ENCODE results near the gene ACER3. TPM values are rescaled to one million over a fixed set of nuclear protein-coding genes. Genes with fewer than 3 reads are reported as not detected.

Gene ACER3
- total RNA-seq, 2 experiments from 2014 or later: 10.4 to 13.2 TPM

- no peak overlapping the region for H3K4me3 Mint-ChIP-seq
- peaks cover 6% of the 10 kb centered on the region for H3K4me1 Mint-ChIP-seq
- peaks cover 28% of the 10 kb centered on the region for H3K27me3 Mint-ChIP-seq
- DNase-seq: no peak
- no peak overlapping the region for H3K27ac Mint-ChIP-seq
- H3K9me3 Mint-ChIP-seq: no peaks in the 10 kb centered on the region
- no peak for ATAC-seq (ENCODE audit: low read depth)
- no peaks in the 10 kb centered on the region for H3K36me3 Mint-ChIP-seq
- POLR2A ChIA-PET: interaction anchor here (3.6 kb wide), 1 partner anchor 18 kb away, joined by 19 read pairs; no protein-coding TSS in a partner anchor
Measured at GRCh38 chr11:77064648-77065217, 204.0 kb downstream of the ACER3 start.

DNA sequence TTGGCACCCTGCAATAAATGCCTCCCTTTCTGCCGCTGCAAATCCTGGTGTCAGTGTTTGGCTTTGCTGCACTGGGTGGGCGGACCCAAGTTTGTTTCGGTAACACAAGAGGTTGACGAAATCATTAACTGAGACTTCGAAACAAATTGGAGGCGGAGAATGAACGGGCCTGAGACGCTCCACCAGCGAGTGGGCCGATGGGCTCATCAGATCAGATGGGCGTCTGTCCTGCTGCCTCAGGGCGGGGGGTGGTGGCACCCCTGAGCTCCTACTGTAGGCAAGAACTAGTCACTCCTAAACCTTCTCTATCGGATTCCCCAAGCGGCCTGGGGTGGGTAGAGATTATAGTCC, 205.1 kb downstream of the ACER3 start:
- H3K27me3 Mint-ChIP-seq: peaks cover 30% of the 10 kb centered on the region
- H3K4me3 Mint-ChIP-seq: peak overlapping the region; percentile 80
- ATAC-seq (ENCODE audit: low read depth) (no peak), DNase-seq (no peak)
- no peaks in the 10 kb centered on the region for H3K9me3 Mint-ChIP-seq
- POLR2A ChIA-PET: interaction anchor here (3.6 kb wide), 1 partner anchor 17 kb away, joined by 19 read pairs; no protein-coding TSS in a partner anchor
- no peaks in the 10 kb centered on the region for H3K36me3 Mint-ChIP-seq
- H3K4me1 Mint-ChIP-seq: peaks cover 6% of the 10 kb centered on the region
- peak overlapping the region; percentile 50 for H3K27ac Mint-ChIP-seq

GRCh38 chr11:77066229-77067042, 205.7 kb downstream of the ACER3 start, which contains the start of gene CAPN5:
Gene CAPN5, plus strand, starts transcription at chr11:77066971. Its CDS starts 17,916 bp downstream, at chr11:77084887.
- H3K4me3 Mint-ChIP-seq: peak within 1 kb of the TSS; percentile 80
- POLR2A ChIA-PET: interaction anchor here (0.7 to 3.6 kb wide), 2 partner anchors 8 to 16 kb away, joined by 3 to 19 read pairs; no protein-coding TSS in a partner anchor

GRCh38 chr11:77067861-77068443, 207.2 kb downstream of the ACER3 start:
- DNase-seq (no peak), ATAC-seq (ENCODE audit: low read depth) (no peak)
- H3K4me1 Mint-ChIP-seq: peaks cover 18% of the 10 kb centered on the region
- no peak overlapping the region for H3K27ac Mint-ChIP-seq
- no peaks in the 10 kb centered on the region for H3K9me3 Mint-ChIP-seq
- H3K27me3 Mint-ChIP-seq: peaks cover 21% of the 10 kb centered on the region
- POLR2A ChIA-PET: interaction anchor here (3.6 kb wide), 1 partner anchor 15 kb away, joined by 19 read pairs; no protein-coding TSS in a partner anchor
- no peaks in the 10 kb centered on the region for H3K36me3 Mint-ChIP-seq
- H3K4me3 Mint-ChIP-seq: peak overlapping the region; percentile 76

More at GRCh38 chr11:77066229-77067042, 205.7 kb downstream of the ACER3 start, which contains the start of gene CAPN5:
- no peaks in the 10 kb centered on the region for H3K36me3 Mint-ChIP-seq
- ATAC-seq (ENCODE audit: low read depth) (peak; percentile 91), DNase-seq (peak; percentile 95)
- H3K4me1 Mint-ChIP-seq: peaks cover 6% of the 10 kb centered on the region
- H3K27me3 Mint-ChIP-seq: peaks cover 25% of the 10 kb centered on the region
- H3K9me3 Mint-ChIP-seq: no peaks in the 10 kb centered on the region
- H3K27ac Mint-ChIP-seq: peak within 1 kb of the TSS; percentile 50

DNA sequence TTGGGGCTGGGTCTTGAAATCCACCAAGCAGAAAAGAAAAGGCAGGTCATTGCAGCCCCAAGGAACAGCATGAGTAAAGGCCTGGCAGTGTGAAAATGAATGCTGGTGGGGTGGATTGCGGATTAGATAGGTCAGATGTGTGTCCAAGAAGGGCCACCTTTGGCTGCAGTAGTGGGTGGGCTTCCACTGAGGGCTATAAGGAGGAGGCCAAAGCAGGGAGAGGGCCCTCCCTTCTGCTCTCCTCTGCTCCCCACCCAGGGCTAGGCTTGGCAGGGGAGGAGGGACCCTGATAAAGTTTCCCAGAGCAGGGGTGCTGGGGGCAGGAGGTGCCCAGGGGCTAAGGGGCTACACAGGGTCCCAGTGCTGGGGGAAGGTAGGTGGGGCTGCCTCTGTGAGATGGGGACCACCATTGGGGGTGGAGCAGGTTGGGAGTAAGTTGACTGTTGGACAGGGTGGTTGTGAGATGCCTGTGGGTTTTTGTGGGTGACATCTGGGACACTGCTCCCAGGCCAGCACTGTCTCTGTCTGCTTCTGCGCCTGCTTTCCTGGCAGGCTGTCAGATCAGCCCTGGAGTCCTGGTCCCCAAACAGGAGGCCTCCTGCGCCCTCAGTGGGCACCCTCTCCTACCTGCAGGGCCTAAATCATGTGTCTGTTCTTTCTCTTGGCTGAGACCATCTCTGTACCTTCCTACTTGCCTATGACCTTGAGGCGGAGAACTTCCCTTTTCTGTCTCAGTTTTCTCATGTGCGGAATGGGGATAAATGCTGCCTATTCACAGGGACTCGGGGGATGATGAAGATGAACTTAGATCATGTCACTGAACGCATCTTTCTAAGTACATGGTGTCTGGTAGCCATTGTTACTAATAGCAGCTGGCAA, 208.0 kb downstream of the ACER3 start:
- no peaks in the 10 kb centered on the region for H3K9me3 Mint-ChIP-seq
- no peaks in the 10 kb centered on the region for H3K36me3 Mint-ChIP-seq
- no peak overlapping the region for H3K4me3 Mint-ChIP-seq
- POLR2A ChIA-PET: interaction anchor here (1.5 to 3.6 kb wide), 2 partner anchors 13 to 14 kb away, joined by 8 to 19 read pairs; no protein-coding TSS in a partner anchor
- no peak for DNase-seq
- no peak overlapping the region for H3K27ac Mint-ChIP-seq
- ATAC-seq (ENCODE audit: low read depth): no peak
- peaks cover 24% of the 10 kb centered on the region for H3K4me1 Mint-ChIP-seq
- H3K27me3 Mint-ChIP-seq: peaks cover 21% of the 10 kb centered on the region

GRCh38 chr11:77069336-77069968, 208.7 kb downstream of the ACER3 start:
- ATAC-seq (ENCODE audit: low read depth) (no peak), DNase-seq (no peak)
- Mint-ChIP-seq H3K9me3 (no peaks in the 10 kb centered on the region), H3K4me1 (peaks cover 24% of the 10 kb centered on the region), H3K4me3 (no peak overlapping the region), H3K27ac (no peak overlapping the region), H3K27me3 (peaks cover 21% of the 10 kb centered on the region), H3K36me3 (no peaks in the 10 kb centered on the region)
- POLR2A ChIA-PET: interaction anchor here (1.5 kb wide), 1 partner anchor 13 kb away, joined by 8 read pairs; no protein-coding TSS in a partner anchor

DNA sequence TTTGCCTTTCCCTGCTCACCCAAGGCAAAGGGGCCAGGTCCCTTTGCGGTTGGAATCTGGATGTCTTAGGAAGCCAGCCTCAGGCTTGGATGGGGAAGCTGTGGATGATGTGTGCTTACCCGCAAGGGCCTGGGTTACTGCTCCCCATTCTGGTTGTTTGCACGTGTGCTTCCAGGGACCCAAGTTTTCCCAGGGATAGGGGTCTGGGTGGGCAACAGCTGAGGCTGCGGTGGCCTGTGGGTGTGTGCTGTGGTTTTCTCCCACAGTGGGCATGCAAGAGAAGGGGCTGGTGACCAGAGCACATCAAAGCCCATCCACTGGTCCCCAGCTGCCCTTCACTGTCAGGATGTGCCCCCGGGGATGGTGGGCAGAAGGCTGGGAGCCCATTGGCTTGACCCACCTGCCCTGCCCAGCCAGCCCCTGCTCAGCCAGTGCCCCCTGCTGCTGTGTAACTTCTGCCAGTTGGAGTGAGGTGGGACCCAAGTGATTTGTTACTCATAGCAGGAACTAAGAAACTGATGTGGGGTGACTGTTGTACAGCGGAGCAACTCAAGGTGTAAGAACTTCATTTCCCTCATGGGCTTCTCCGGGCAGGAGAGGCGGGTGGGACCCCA, 209.4 kb downstream of the ACER3 start:
- DNase-seq (no peak), ATAC-seq (ENCODE audit: low read depth) (no peak)
- H3K36me3 Mint-ChIP-seq: no peaks in the 10 kb centered on the region
- no peaks in the 10 kb centered on the region for H3K9me3 Mint-ChIP-seq
- no peak overlapping the region for H3K27ac Mint-ChIP-seq
- POLR2A ChIA-PET: interaction anchor here (1.0 to 1.5 kb wide), 2 partner anchors 12 to 13 kb away, joined by 3 to 8 read pairs; no protein-coding TSS in a partner anchor
- peaks cover 24% of the 10 kb centered on the region for H3K4me1 Mint-ChIP-seq
- peaks cover 17% of the 10 kb centered on the region for H3K27me3 Mint-ChIP-seq
- no peak overlapping the region for H3K4me3 Mint-ChIP-seq

GRCh38 chr11:77071077-77071476, 210.4 kb downstream of the ACER3 start:
- ATAC-seq (ENCODE audit: low read depth): no peak
- POLR2A ChIA-PET: interaction anchor here (1.0 kb wide), 1 partner anchor 12 kb away, joined by 3 read pairs; no protein-coding TSS in a partner anchor
- peaks cover 20% of the 10 kb centered on the region for H3K4me1 Mint-ChIP-seq
- no peak overlapping the region for H3K4me3 Mint-ChIP-seq
- no peaks in the 10 kb centered on the region for H3K36me3 Mint-ChIP-seq
- peaks cover 11% of the 10 kb centered on the region for H3K27me3 Mint-ChIP-seq
- no peak overlapping the region for H3K27ac Mint-ChIP-seq
- H3K9me3 Mint-ChIP-seq: no peaks in the 10 kb centered on the region
- no peak for DNase-seq

DNA sequence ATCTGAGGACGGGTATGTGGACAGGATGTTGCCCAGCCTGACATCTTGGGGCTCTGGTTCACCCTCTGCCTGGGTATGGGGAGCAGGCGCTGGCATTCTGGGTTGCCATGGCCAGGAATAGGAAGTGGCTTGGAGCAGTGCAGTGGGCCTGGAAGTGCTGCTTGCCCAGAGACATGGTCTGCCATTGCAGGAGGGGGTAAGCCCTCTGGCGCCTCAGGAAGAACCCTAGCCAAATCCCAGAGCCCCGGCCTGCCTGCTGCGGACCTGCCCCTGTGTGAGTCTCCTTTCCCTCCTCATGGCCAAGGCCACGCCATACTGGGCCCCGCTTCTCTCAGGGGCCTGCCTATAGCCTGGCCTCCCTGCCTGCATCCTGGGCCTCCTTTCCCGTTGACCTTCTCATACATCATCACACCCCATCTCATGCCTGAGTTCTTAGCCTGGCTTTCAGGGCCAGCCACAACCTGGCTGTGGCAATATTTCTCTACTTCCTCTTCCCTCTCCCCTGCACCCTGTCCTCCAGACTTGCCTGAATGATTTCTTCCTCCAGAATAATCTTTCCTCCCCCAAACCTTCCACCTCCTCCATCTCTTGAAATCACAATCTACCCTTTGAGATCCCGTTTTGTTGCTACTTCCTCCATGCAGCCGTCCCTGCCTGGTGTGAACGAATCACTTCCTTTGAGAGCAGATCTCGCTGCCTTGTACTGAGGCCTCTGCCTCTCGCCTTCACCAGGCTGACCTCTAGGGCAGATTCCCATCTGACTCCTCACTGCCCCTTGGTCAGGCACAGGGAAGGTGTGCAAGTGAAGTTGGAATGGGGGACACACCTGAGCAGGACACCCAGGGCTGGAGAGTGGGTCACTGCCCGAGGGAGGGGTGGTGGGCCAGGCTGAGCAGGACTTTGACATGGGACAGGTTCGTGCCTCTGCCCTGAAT, 211.2 kb downstream of the ACER3 start:
- POLR2A ChIA-PET: interaction anchor here (2.2 kb wide), 1 partner anchor 11 kb away, joined by 21 read pairs; no protein-coding TSS in a partner anchor
- ATAC-seq (ENCODE audit: low read depth): no peak
- H3K27ac Mint-ChIP-seq: no peak overlapping the region

GRCh38 chr11:77072851-77073327, 212.2 kb downstream of the ACER3 start:
- POLR2A ChIA-PET: interaction anchor here (2.2 kb wide), 1 partner anchor 10 kb away, joined by 21 read pairs; no protein-coding TSS in a partner anchor
- H3K36me3 Mint-ChIP-seq: no peaks in the 10 kb centered on the region
- H3K27me3 Mint-ChIP-seq: peaks cover 12% of the 10 kb centered on the region
- no peaks in the 10 kb centered on the region for H3K9me3 Mint-ChIP-seq
- DNase-seq (peak; percentile 65), ATAC-seq (ENCODE audit: low read depth) (peak; percentile 64)
- no peak overlapping the region for H3K27ac Mint-ChIP-seq
- no peak overlapping the region for H3K4me3 Mint-ChIP-seq
- peaks cover 18% of the 10 kb centered on the region for H3K4me1 Mint-ChIP-seq

More for the DNA sequence above, 211.2 kb downstream of the ACER3 start:
- no peaks in the 10 kb centered on the region for H3K36me3 Mint-ChIP-seq
- no peak for DNase-seq
- peaks cover 20% of the 10 kb centered on the region for H3K4me1 Mint-ChIP-seq
- peaks cover 11% of the 10 kb centered on the region for H3K27me3 Mint-ChIP-seq
- H3K9me3 Mint-ChIP-seq: no peaks in the 10 kb centered on the region
- no peak overlapping the region for H3K4me3 Mint-ChIP-seq

Data from activated naive CD8-positive, alpha-beta T cell treated with anti-CD3 and anti-CD28 coated beads, Interleukin-2, amount 10 ng/mL, durations not matched to agents 7 days and 5 days (primary cell).